Trophoblast cell (in vitro differentiated cells and primary cell): ENCODE data around the gene CYB561D1.
A peak's percentile ranks its signal among the peaks of the same experiment; 100 is the strongest.

Source experiments
- DNase-seq, 2 donors: peaks; one replicate each; pipeline ENCODE4 v3.0.0-alpha.2; 2016
- H2AFZ ChIP-seq: 2 replicates; pipeline ENCODE4 v1.6.1; 2013; ENCODE audit warnings: low read length, moderate library complexity, mild to moderate bottlenecking; ENCODE audit not compliant: insufficient read depth, poor library complexity
- H2AK5ac ChIP-seq: 2 replicates; pipeline ENCODE4 v1.6.1; 2013; ENCODE audit warnings: mild to moderate bottlenecking, low read length
- H2BK120ac ChIP-seq: 2 replicates; pipeline ENCODE4 v1.6.1; 2013; ENCODE audit warnings: low read length, mild to moderate bottlenecking, moderate library complexity; ENCODE audit not compliant: insufficient read depth, poor library complexity
- H2BK12ac ChIP-seq: 2 replicates; pipeline ENCODE4 v1.6.1; 2013; ENCODE audit warnings: mild to moderate bottlenecking, low read length, moderate library complexity
- H2BK5ac ChIP-seq: 2 replicates; pipeline ENCODE4 v1.6.1; 2013; ENCODE audit warnings: low read length, low read depth, moderate library complexity, mild to moderate bottlenecking; ENCODE audit not compliant: poor library complexity
- H3K14ac ChIP-seq: 2 replicates; pipeline ENCODE4 v1.6.1; 2013; ENCODE audit warnings: mild to moderate bottlenecking, low read length
- H3K18ac ChIP-seq: 2 replicates; pipeline ENCODE4 v1.6.1; 2013; ENCODE audit warnings: mild to moderate bottlenecking, low read length
- H3K23ac ChIP-seq: 2 replicates; pipeline ENCODE4 v1.6.1; 2013; ENCODE audit warnings: low read length
- H3K27ac ChIP-seq: 2 replicates; pipeline ENCODE4 v1.5.1; 2013; ENCODE audit warnings: low read depth, mild to moderate bottlenecking, inconsistent platforms, low read length, moderate library complexity
- H3K27me3 ChIP-seq: 2 replicates; pipeline ENCODE4 v1.6.1; 2013; ENCODE audit warnings: inconsistent platforms, mild to moderate bottlenecking, low read length, moderate library complexity; ENCODE audit not compliant: insufficient read depth
- H3K36me3 ChIP-seq, 2 experiments: 1 replicate in 1 of 2; 2 replicates in 1 of 2; pipeline ENCODE4 v1.6.1; 2013; ENCODE audit warnings: low read length in 2 of 2, mild to moderate bottlenecking in 2 of 2, moderate library complexity in 1 of 2; ENCODE audit not compliant: insufficient read depth in 2 of 2, control insufficient read depth in 1 of 2
- H3K4ac ChIP-seq: 2 replicates; pipeline ENCODE4 v1.6.1; 2013; ENCODE audit warnings: low read depth, mild to moderate bottlenecking, low read length, moderate library complexity
- H3K4me1 ChIP-seq, 2 experiments: 1 replicate in 1 of 2; 2 replicates in 1 of 2; pipeline ENCODE4 v1.6.1; 2013; ENCODE audit warnings: low read length in 2 of 2, mild to moderate bottlenecking in 2 of 2, moderate library complexity in 1 of 2; ENCODE audit not compliant: insufficient read depth in 2 of 2, control insufficient read depth in 1 of 2
- H3K4me2 ChIP-seq: 2 replicates; pipeline ENCODE4 v1.6.1; 2013; ENCODE audit warnings: inconsistent platforms, mild to moderate bottlenecking, low read length, moderate library complexity
- H3K4me3 ChIP-seq: 2 replicates; pipeline ENCODE4 v1.5.1; 2013; ENCODE audit warnings: mild to moderate bottlenecking, low read depth, low read length, inconsistent platforms
- H3K79me1 ChIP-seq: one replicate; pipeline ENCODE4 v1.6.1; 2013; ENCODE audit warnings: low read length
- H3K79me2 ChIP-seq: 2 replicates; pipeline ENCODE4 v1.6.1; 2013; ENCODE audit warnings: low read length, mild to moderate bottlenecking; ENCODE audit not compliant: control insufficient read depth, insufficient read depth, poor library complexity
- H3K9ac ChIP-seq: 2 replicates; pipeline ENCODE4 v1.6.1; 2013; ENCODE audit warnings: mild to moderate bottlenecking, low read length
- H3K9me3 ChIP-seq: 2 replicates; pipeline ENCODE4 v1.6.1; 2013; ENCODE audit warnings: low read depth, mild to moderate bottlenecking, control low read depth, inconsistent platforms, low read length; ENCODE audit not compliant: insufficient read depth
- H4K12ac ChIP-seq: 2 replicates; pipeline ENCODE4 v1.6.1; 2013; ENCODE audit warnings: low read depth, mild to moderate bottlenecking, low read length, moderate library complexity
- H4K8ac ChIP-seq: 2 replicates; pipeline ENCODE4 v1.6.1; 2013; ENCODE audit warnings: low read depth, mild to moderate bottlenecking, low read length, moderate library complexity
- H4K91ac ChIP-seq: one replicate; pipeline ENCODE4 v1.6.1; 2013; ENCODE audit warnings: low read depth, mild to moderate bottlenecking, low read length, moderate library complexity
- WGBS: extraction: QIAGEN DNeasy Blood & Tissue Kit; methylation state at CpG from one replicate; pipeline ENCODE4 v1.1.7; 2013; ENCODE audit warnings: missing lambda C conversion rate; ENCODE audit not compliant: insufficient read length, insufficient coverage; ENCODE audit errors: extremely low coverage; 5-methylcytosine and 5-hydroxymethylcytosine counted together

CYB561D1 gene

GRCh38 chr1:109548321-109549267 is 54.7 kb downstream of the CYB561D1 start, which contains the start of gene GNAI3:
Gene GNAI3 (plus strand): TSS chr1:109548615. CDS start chr1:109548721, 106 bp downstream.
- H2AK5ac ChIP-seq, result peak within 1 kb of the TSS; percentile 78
- H3K9ac ChIP-seq, result peak within 1 kb of the TSS; percentile 87
- H3K23ac ChIP-seq, result no peak within 1 kb of the TSS
- H3K14ac ChIP-seq, result peak within 1 kb of the TSS; percentile 95
- peak; percentile 95 to 98 for DNase-seq
- no peaks in the 10 kb centered on the region for H3K27me3 ChIP-seq
- H3K36me3 ChIP-seq, result no peaks in the 10 kb centered on the region
- WGBS, result no CpG with 5 or more reads among the region's 68 CpGs
- H2BK120ac ChIP-seq, result peak within 1 kb of the TSS; percentile 44
- peak within 1 kb of the TSS; percentile 86 for H2AFZ ChIP-seq
- H4K91ac ChIP-seq, result peak within 1 kb of the TSS; percentile 88
- H3K4me2 ChIP-seq, result peak within 1 kb of the TSS; percentile 82
- H2BK12ac ChIP-seq, result no peak within 1 kb of the TSS
- H3K27ac ChIP-seq, result peak within 1 kb of the TSS; percentile 46
- H3K79me1 ChIP-seq, result peaks cover 6% of the 10 kb centered on the region
- peaks cover 9% of the 10 kb centered on the region for H3K79me2 ChIP-seq
- peak within 1 kb of the TSS; percentile 96 for H4K8ac ChIP-seq
- H3K18ac ChIP-seq, result peak within 1 kb of the TSS; percentile 89
- H3K4ac ChIP-seq, result peak within 1 kb of the TSS; percentile 76
- H3K4me3 ChIP-seq, result peak within 1 kb of the TSS; percentile 90
- H3K9me3 ChIP-seq, result no peaks in the 10 kb centered on the region
- peak within 1 kb of the TSS; percentile 47 for H2BK5ac ChIP-seq
- peaks cover 3 to 5% of the 10 kb centered on the region in 2 experiments for H3K4me1 ChIP-seq
- H4K12ac ChIP-seq, result peak within 1 kb of the TSS; percentile 90
